Measurements from ENCODE around the gene SPHKAP.
"Not testable (repeated sequence)": the region's sequence is repeated elsewhere in the genome, so short reads cannot be mapped to it uniquely, and the experiment has no call there.

The SPHKAP gene

GRCh38 chr2:228102949-228103348 is 78.5 kb downstream of the SPHKAP start:
- DNase-seq: no peak

- DNase-seq: no peak
Measured at GRCh38 chr2:228094377-228094921, 87.0 kb downstream of the SPHKAP start.

- no peak for DNase-seq
Measured at GRCh38 chr2:228092056-228092455, 89.4 kb downstream of the SPHKAP start.

GRCh38 chr2:228086561-228086960 is 94.9 kb downstream of the SPHKAP start:
- DNase-seq: no peak

- DNase-seq: no peak
Measured at GRCh38 chr2:228084717-228085116, 96.8 kb downstream of the SPHKAP start.

GRCh38 chr2:228083131-228083530 is 98.4 kb downstream of the SPHKAP start:
- DNase-seq: no peak

GRCh38 chr2:228082571-228082970 is 98.9 kb downstream of the SPHKAP start:
- DNase-seq: no peak

- DNase-seq: no peak
Measured at GRCh38 chr2:228079194-228079593, 102.3 kb downstream of the SPHKAP start.

GRCh38 chr2:228076695-228077094 is 104.8 kb downstream of the SPHKAP start:
- DNase-seq: not testable (repeated sequence)

- DNase-seq: no peak
Measured at GRCh38 chr2:228072669-228073068, 108.8 kb downstream of the SPHKAP start.

- DNase-seq: no peak
Measured at GRCh38 chr2:228067309-228067708, 114.2 kb downstream of the SPHKAP start.

GRCh38 chr2:228066126-228066798 is 115.2 kb downstream of the SPHKAP start:
- no peak for DNase-seq

- no peak for DNase-seq
Measured at GRCh38 chr2:228065686-228066085, 115.8 kb downstream of the SPHKAP start.

GRCh38 chr2:228064796-228065315 is 116.6 kb downstream of the SPHKAP start:
- no peak for DNase-seq

GRCh38 chr2:228064024-228064423 is 117.5 kb downstream of the SPHKAP start:
- DNase-seq: no peak

- DNase-seq: no peak
Measured at GRCh38 chr2:228063558-228063957, 117.9 kb downstream of the SPHKAP start.

- DNase-seq: no peak
Measured at GRCh38 chr2:228059735-228060134, 121.8 kb downstream of the SPHKAP start.

GRCh38 chr2:228056293-228057097 is 125.0 kb downstream of the SPHKAP start:
- no peak for DNase-seq

- no peak for DNase-seq
Measured at GRCh38 chr2:228048838-228049490, 132.5 kb downstream of the SPHKAP start.

- DNase-seq: no peak
Measured at GRCh38 chr2:228040995-228041394, 140.5 kb downstream of the SPHKAP start.

GRCh38 chr2:228039752-228040534 is 141.5 kb downstream of the SPHKAP start:
- DNase-seq: no peak

GRCh38 chr2:228038967-228039366 is 142.5 kb downstream of the SPHKAP start:
- no peak for DNase-seq

Data from activated CD8-positive, alpha-beta memory T cell treated with anti-CD3 and anti-CD28 coated beads, Interleukin-2, amount 50 U/mL, for 48 hours (primary cell).